Mesothelial cell of epicardium (in vitro differentiated cells): Measurements from ENCODE around the gene LDLRAP1. TPM values are rescaled to one million over a fixed set of nuclear protein-coding genes. Genes with fewer than 3 reads are reported as not detected.
"Not testable (repeated sequence)": the region's sequence is repeated elsewhere in the genome, so short reads cannot be mapped to it uniquely, and the experiment has no call there.

ENCODE experiments used
- DNase-seq, 2 experiments: peaks; one replicate each; pipeline ENCODE4 v3.0.0; 2021; ENCODE audit warnings: low spot score in 2 of 2; ENCODE audit not compliant: unreplicated experiment in 2 of 2
- H3K27ac Mint-ChIP-seq: 2 replicates; pipeline ENCODE4 v1.8.0; 2021; ENCODE audit warnings: mixed read lengths
- H3K27me3 Mint-ChIP-seq: 2 replicates; pipeline ENCODE4 v1.8.0; 2021; ENCODE audit warnings: low read depth, mixed read lengths
- H3K36me3 Mint-ChIP-seq: 2 replicates; pipeline ENCODE4 v1.8.0; 2021; ENCODE audit warnings: mixed read lengths
- H3K4me1 Mint-ChIP-seq: 2 replicates; pipeline ENCODE4 v1.8.0; 2021; ENCODE audit warnings: mixed read lengths
- H3K4me3 Mint-ChIP-seq: 2 replicates; pipeline ENCODE4 v1.8.0; 2021; ENCODE audit warnings: mild to moderate bottlenecking, moderate library complexity, mixed read lengths
- H3K9me3 Mint-ChIP-seq: 2 replicates; pipeline ENCODE4 v1.8.0; 2021; ENCODE audit warnings: mixed read lengths
- CTCF ChIP-seq: fragments of 200-600 bp; sonication (generic); IDR thresholded peaks from one replicate; pipeline ENCODE4 v1.5.0; 2021; ENCODE audit warnings: antibody characterized with exemption; ENCODE audit not compliant: unreplicated experiment
- total RNA-seq: library from RNA; stranded (reverse); gene quantifications from 3 replicates; pipeline ENCODE4 v1.2.1, GENCODE V29; 2021

LDLRAP1 gene
- total RNA-seq, 1 donor from 2014 or later = 10.0 TPM

GRCh38 chr1:25590096-25590824 lies 46.9 kb downstream of the LDLRAP1 start:
- no peak for TF ChIP-seq CTCF
- no peak for DNase-seq
- Mint-ChIP-seq H3K27me3 (peaks cover 9% of the 10 kb centered on the region), H3K4me1 (peaks cover 7% of the 10 kb centered on the region), H3K36me3 (no peaks in the 10 kb centered on the region), H3K9me3 (no peaks in the 10 kb centered on the region), H3K27ac (no peak overlapping the region), H3K4me3 (no peak overlapping the region)

- peaks cover 9% of the 10 kb centered on the region for H3K27me3 Mint-ChIP-seq
- H3K9me3 Mint-ChIP-seq = peaks cover 2% of the 10 kb centered on the region
- no peaks in the 10 kb centered on the region for H3K4me1 Mint-ChIP-seq
- no peak overlapping the region for H3K4me3 Mint-ChIP-seq
- no peak for TF ChIP-seq CTCF
- no peak overlapping the region for H3K27ac Mint-ChIP-seq
- H3K36me3 Mint-ChIP-seq = no peaks in the 10 kb centered on the region
- DNase-seq = no peak
Measured at GRCh38 chr1:25593861-25594260, 50.5 kb downstream of the LDLRAP1 start.

DNA sequence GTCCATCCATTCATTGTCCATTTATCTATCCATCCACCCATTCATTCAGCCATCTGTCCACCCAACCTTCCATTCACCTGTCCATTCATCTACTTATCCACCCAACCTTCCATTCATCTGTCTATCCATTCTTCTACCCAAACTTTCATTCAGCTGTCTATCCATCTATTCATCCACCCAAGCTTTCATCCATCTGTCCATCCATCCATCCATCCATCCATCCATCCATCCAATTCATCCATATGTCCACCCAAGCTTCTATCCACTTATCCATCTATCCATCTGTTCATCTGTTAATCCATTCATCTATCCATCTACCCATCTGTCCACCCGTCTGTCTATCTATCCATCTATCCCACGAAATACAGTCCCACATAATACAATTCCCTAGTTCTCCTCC lies 51.6 kb downstream of the LDLRAP1 start:
- Mint-ChIP-seq H3K36me3 (no peaks in the 10 kb centered on the region), H3K4me3 (no peak overlapping the region), H3K27ac (no peak overlapping the region), H3K27me3 (peaks cover 9% of the 10 kb centered on the region), H3K4me1 (no peaks in the 10 kb centered on the region), H3K9me3 (peaks cover 5% of the 10 kb centered on the region)
- no peak for TF ChIP-seq CTCF
- DNase-seq = no peak

- H3K4me3 Mint-ChIP-seq, DNase-seq, H3K9me3 Mint-ChIP-seq, H3K4me1 Mint-ChIP-seq, H3K36me3 Mint-ChIP-seq, H3K27ac Mint-ChIP-seq, H3K27me3 Mint-ChIP-seq: not testable (repeated sequence)
Measured at GRCh38 chr1:25596641-25597040, 53.2 kb downstream of the LDLRAP1 start.

DNA sequence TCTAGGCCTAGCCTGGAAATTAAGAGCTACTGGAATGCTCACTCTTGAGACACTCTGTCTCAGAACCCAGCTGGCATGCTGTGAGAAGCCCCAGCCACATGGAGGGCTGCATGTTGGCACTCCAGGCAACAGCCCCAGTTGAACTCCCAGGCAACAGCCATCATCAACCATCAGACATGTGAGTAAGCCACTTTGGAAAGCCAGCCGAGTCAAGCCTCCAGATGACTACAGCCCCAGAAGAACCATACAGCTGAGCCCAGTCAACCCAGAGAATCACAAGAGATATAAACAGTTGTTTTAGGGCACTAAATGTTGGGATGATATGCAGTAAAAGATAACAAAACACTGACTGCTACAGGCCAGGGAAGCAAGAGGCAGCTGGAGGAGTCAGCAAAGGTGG lies 55.5 kb downstream of the LDLRAP1 start:
- Mint-ChIP-seq H3K4me1 (no peaks in the 10 kb centered on the region), H3K4me3 (no peak overlapping the region), H3K36me3 (no peaks in the 10 kb centered on the region), H3K27ac (no peak overlapping the region), H3K27me3 (peaks cover 10% of the 10 kb centered on the region), H3K9me3 (peaks cover 5% of the 10 kb centered on the region)
- DNase-seq = no peak
- TF ChIP-seq CTCF = no peak

DNA sequence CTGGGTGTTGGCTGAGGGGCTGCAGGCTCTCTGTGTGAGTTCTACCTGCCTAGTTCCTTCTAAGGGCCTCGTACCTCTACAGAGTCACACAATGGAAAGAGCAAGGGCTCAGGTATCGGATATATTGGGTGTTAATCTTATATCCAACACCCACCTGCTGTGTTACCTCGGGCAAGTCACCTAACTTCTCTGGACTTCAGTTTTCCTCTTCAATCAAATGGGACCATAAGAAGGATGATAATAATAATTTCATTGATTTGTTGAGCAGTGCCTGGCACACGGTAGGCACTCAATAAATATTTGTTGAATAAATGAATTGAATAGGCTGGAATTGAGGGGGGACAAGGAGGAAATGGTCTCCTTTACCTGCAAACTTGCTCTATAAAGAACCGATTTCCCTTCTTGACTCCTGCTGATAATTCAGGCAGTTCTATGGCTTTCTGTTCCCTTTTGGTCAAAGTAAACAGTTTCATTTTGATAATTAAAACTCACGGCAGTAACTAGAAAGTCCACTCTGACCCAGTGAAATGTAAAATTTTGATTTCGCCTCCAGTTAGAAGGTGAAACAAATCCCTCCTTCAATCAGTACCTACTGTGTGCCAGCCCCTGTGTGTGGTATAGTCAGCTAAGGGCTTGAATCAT lies 56.7 kb downstream of the LDLRAP1 start:
- Mint-ChIP-seq H3K4me3 (no peak overlapping the region), H3K36me3 (no peaks in the 10 kb centered on the region), H3K4me1 (no peaks in the 10 kb centered on the region), H3K27me3 (peaks cover 11% of the 10 kb centered on the region), H3K9me3 (peaks cover 5% of the 10 kb centered on the region), H3K27ac (no peak overlapping the region)
- no peak for TF ChIP-seq CTCF
- no peak for DNase-seq

GRCh38 chr1:25600971-25601699 lies 57.7 kb downstream of the LDLRAP1 start:
- DNase-seq, H3K4me3 Mint-ChIP-seq, H3K27ac Mint-ChIP-seq, H3K36me3 Mint-ChIP-seq, H3K9me3 Mint-ChIP-seq, H3K4me1 Mint-ChIP-seq: not testable (repeated sequence)
- H3K27me3 Mint-ChIP-seq = peaks cover 15% of the 10 kb centered on the region

DNA sequence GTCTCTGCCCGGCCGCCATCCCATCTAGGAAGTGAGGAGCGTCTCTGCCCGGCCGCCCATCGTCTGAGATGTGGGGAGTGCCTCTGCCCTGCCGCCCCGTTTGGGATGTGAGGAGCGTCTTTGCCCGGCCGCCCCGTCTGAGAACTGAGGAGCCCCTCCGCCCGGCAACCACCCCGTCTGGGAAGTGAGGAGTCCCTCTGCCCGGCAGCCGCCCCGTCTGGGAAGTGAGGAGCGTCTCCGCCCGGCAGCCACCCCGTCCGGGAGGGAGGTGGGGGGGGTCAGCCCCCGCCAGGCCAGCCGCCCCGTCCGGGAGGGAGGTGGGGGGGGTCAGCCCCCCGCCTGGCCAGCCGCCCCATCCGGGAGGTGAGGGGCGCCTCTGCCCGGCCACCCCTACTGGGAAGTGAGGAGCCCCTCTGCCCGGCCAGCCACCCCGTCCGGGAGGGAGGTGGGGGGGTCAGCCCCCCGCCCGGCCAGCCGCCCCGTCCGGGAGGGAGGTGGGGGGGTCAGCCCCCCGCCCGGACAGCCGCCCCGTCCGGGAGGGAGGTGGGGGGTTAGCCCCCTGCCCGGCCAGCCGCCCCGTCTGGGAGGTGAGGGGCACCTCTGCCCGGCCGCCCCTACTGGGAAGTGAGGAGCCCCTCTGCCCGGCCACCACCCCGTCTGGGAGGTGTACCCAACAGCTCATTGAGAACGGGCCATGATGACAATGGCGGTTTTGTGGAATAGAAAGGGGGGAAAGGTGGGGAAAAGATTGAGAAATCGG lies 60.6 kb downstream of the LDLRAP1 start:
- H3K27me3 Mint-ChIP-seq = peaks cover 27% of the 10 kb centered on the region
- H3K36me3 Mint-ChIP-seq, H3K27ac Mint-ChIP-seq, H3K9me3 Mint-ChIP-seq, DNase-seq, H3K4me3 Mint-ChIP-seq, H3K4me1 Mint-ChIP-seq: not testable (repeated sequence)
